ENCODE measurements around the gene MPDZ.

DNA sequence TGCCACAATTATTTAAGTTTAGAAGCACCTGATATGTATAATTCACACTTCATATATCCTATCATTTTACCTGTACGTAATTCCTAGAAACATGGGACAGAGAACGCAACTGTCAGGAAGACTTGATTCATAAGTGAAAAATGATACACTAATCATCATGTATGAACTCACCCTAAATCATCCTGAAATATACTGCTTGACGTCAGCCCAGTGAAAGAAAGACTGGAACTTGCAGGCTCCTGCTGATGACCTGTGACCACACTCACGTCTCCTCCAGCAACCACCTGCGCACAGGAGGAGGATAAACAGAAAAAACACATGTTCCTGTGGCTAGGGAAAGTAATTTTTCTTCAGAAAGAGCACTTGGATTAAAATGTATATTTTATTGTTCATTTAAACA lies 169.7 kb downstream of the MPDZ start:
- TF ChIP-seq POLR2A (IDR thresholded peaks at IDR 0.05; ENCODE audit: low read length) (no peak), GATA1 (IDR thresholded peaks at IDR 0.05; ENCODE audit: low read depth, low read length) (no peak)

Data from erythroblast (primary cell).